ENCODE measurements around the gene CERS5. TPM values are rescaled to one million over a fixed set of nuclear protein-coding genes. Genes with fewer than 3 reads are reported as not detected.
"Not testable (repeated sequence)": the region's sequence is repeated elsewhere in the genome, so short reads cannot be mapped to it uniquely, and the experiment has no call there.

Gene CERS5
- total and polyA plus RNA-seq, 8 donors: 38.1 to 76.4 (median 67.5) TPM

DNA sequence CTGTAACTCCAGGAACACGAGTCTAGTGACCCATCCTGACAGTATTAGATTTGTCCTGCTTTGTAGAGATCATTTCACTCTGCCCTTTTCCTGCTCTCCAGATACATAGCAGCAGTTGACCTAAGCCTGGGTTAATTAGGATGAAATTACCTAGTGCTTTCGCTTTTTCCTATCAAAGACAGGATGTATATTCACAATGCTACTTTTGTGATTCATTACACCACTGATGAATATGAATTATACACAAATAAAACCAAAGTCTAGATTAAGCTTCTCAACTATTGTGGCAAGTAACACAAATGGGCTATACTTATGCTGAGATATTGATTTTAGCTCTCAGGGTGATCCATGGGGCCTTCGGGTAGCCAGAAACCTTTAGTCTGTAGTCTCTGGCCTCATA, 17.9 kb downstream of the CERS5 start:
- no peaks in the 10 kb centered on the region for H3K9me3 ChIP-seq

DNA sequence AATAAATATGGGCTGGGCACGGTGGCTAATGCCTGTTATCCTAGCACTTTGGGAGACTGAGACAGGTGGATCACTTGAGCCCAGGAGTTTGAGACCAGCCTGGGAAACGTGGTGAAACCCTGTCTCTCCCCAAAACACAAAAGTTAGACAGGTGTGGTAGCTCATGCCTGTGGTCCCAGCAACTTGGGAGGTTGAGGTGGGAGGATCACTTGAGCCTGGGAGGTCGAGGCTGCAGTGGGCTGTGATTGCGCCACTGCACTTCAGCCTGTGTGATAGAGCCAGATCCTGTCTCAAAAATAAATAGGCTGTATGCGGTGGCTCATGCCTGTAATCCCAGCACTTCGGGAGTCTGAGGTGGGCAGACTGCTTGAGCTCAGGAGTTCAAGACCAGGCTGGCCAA, 19.2 kb downstream of the CERS5 start:
- H3K36me3 ChIP-seq; ATAC-seq; H3K9me3 ChIP-seq; H3K4me1 ChIP-seq; H3K27ac ChIP-seq; H3K27me3 ChIP-seq; DNase-seq; intact Hi-C loops (cut with DNase I); H3K4me3 ChIP-seq: not testable (repeated sequence)

More for the DNA sequence above, 17.9 kb downstream of the CERS5 start:
- Histone ChIP-seq H3K4me3 (no peak overlapping the region), H3K4me1 (no peaks in the 10 kb centered on the region), H3K27ac (no peak overlapping the region), H3K36me3 (no peaks in the 10 kb centered on the region), H3K27me3 (no peaks in the 10 kb centered on the region)
- ATAC-seq: no peak
- intact Hi-C loops (cut with DNase I): no loop called here
- no peak for DNase-seq
- TF ChIP-seq, protein P1, sequence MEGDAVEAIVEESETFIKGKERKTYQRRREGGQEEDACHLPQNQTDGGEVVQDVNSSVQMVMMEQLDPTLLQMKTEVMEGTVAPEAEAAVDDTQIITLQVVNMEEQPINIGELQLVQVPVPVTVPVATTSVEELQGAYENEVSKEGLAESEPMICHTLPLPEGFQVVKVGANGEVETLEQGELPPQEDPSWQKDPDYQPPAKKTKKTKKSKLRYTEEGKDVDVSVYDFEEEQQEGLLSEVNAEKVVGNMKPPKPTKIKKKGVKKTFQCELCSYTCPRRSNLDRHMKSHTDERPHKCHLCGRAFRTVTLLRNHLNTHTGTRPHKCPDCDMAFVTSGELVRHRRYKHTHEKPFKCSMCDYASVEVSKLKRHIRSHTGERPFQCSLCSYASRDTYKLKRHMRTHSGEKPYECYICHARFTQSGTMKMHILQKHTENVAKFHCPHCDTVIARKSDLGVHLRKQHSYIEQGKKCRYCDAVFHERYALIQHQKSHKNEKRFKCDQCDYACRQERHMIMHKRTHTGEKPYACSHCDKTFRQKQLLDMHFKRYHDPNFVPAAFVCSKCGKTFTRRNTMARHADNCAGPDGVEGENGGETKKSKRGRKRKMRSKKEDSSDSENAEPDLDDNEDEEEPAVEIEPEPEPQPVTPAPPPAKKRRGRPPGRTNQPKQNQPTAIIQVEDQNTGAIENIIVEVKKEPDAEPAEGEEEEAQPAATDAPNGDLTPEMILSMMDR (IDR thresholded peaks at IDR 0.05): no peak

DNA sequence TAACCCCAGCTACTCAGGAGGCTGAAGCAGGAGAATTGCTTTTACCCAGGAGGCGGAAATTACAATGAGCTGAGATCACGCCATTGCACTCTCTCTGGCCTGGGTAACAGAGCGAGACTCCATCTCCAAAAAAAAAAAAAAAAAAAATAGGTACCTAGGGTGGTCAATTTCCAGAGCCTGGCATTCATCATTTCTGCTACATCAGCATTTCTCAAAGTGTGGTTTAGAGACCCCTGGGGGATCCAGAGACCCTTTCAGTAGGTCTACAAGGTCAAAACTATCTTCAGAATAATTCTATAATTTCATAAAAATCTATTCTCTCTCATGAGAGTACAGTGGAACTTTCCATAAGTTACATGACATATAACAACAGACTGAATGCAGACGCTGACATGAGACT, 19.9 kb downstream of the CERS5 start:
- ATAC-seq: no peak
- Histone ChIP-seq H3K9me3 (no peaks in the 10 kb centered on the region), H3K27ac (no peak overlapping the region), H3K4me3 (no peak overlapping the region), H3K36me3 (peaks cover 0 to 12% of the 10 kb centered on the region in 2 donors), H3K4me1 (no peaks in the 10 kb centered on the region), H3K27me3 (no peaks in the 10 kb centered on the region)
- TF ChIP-seq, protein P1 (IDR thresholded peaks at IDR 0.05): no peak
- intact Hi-C loops (cut with DNase I): no loop called here
- no peak for DNase-seq

DNA sequence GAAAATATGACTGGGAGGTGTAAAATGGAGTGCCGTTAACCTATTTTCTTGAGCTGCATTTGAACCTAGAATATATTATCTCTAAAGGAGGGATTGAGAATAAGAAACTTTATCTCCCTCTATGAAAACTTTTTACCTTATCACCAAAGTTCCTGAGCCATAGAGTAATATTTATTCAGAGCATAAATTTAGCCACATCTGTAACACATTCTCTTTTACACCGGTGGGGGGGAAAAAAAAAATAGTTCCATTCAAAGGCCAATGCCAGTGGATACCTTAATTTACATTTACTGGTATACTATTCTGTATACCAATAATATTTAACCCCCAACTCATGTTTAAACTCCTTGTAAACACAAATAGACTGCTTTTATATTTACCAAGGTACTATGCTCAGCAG, 21.7 kb downstream of the CERS5 start:
- H3K4me1 ChIP-seq: no peaks in the 10 kb centered on the region
- ATAC-seq (no peak), DNase-seq (no peak)
- H3K27me3 ChIP-seq: no peaks in the 10 kb centered on the region
- TF ChIP-seq, protein P1 (IDR thresholded peaks at IDR 0.05): no peak
- H3K9me3 ChIP-seq: no peaks in the 10 kb centered on the region
- H3K36me3 ChIP-seq: peaks cover 0 to 28% of the 10 kb centered on the region in 2 donors
- no peak overlapping the region for H3K27ac ChIP-seq
- no peak overlapping the region for H3K4me3 ChIP-seq
- intact Hi-C loops (cut with DNase I): no loop called here

DNA sequence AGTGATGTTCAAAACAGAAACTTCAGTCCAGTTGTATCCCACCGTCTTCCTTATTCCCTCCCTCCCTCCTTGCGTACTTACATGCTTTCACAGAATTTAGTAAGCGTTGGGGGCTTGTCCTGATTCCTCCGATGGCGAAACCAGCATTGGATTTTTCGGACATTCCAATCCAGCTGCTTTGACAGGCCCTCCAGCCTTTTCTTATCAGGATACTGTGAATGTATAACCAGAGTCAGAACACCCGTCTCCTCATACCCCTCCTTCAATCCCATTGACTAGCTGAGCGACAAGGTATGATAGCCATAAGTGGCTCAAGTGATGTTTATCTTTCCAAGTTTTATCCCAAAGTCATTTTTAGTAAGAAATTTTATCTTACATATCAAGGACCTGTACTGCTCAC, 24.2 kb downstream of the CERS5 start:
- Histone ChIP-seq H3K36me3 (peaks cover 0 to 53% of the 10 kb centered on the region in 2 donors), H3K9me3 (no peaks in the 10 kb centered on the region), H3K27ac (no peak overlapping the region), H3K4me1 (no peaks in the 10 kb centered on the region), H3K4me3 (no peak overlapping the region), H3K27me3 (no peaks in the 10 kb centered on the region)
- DNase-seq (no peak), ATAC-seq (peak; percentile 89)
- intact Hi-C loops (cut with DNase I): no loop called here
- TF ChIP-seq, protein P1 (IDR thresholded peaks at IDR 0.05): no peak

DNA sequence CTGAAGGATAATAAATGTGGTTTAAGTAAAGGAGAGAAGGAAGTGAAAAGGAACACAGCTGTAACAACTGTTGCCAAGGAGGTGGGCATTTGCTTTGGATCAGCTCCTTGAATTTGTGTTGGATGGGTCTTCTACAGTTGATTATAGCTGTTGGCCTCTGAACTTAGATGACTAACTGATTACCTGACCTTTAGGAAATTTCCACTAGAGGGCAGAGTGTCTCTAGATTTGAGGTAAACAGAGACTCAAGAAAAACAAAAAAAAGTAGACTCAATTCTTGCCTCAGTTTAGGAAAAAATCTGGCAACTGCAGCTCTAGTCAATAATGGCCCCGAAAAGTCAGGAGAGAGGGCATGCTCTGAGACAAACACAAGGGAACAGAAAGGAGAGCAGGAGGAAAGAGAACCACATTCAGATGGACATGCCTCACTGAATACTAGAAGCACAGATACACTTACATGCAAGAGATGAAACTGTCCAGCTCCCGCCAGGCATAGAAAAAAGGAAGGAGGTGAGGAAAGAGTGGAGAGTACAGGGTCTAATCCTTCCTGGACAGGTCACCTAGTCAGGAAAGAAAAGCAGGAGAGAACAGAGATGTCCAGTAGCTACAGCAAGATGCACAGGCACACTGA, 34.5 kb downstream of the CERS5 start:
- intact Hi-C loops (cut with DNase I): no loop called here
- no peak overlapping the region for H3K27ac ChIP-seq
- TF ChIP-seq, protein P1 (IDR thresholded peaks at IDR 0.05): peak; percentile 27 to 33
- no peaks in the 10 kb centered on the region for H3K27me3 ChIP-seq
- H3K4me3 ChIP-seq: no peak overlapping the region
- H3K4me1 ChIP-seq: peaks cover 0 to 7% of the 10 kb centered on the region in 2 donors
- ATAC-seq (peak; percentile 57), DNase-seq (peak in 2 of 4 donors; percentile 19 to 42)
- H3K9me3 ChIP-seq: no peaks in the 10 kb centered on the region
- peaks cover 0 to 95% of the 10 kb centered on the region in 2 donors for H3K36me3 ChIP-seq

All from left lung (tissue), 10 donors.